Measurements from ENCODE around the gene CTSA.
"Not testable (repeated sequence)": the region's sequence is repeated elsewhere in the genome, so short reads cannot be mapped to it uniquely, and the experiment has no call there.

CTSA gene

GRCh38 chr20:45911486-45912343 lies 20.6 kb downstream of the CTSA start, which contains the start of gene PLTP:
TSS of gene PLTP (minus strand) at chr20:45912155. CDS start at chr20:45911452, 703 bp downstream.
- DNase-seq (ENCODE audit: extremely low read depth in 1 of 2, low read depth in 1 of 2): no peak

- no peak for DNase-seq (ENCODE audit: extremely low read depth in 1 of 2, low read depth in 1 of 2)
These were observed 21.2 kb downstream of the CTSA start for GRCh38 chr20:45912344-45912682.

GRCh38 chr20:45913116-45913515 lies 22.0 kb downstream of the CTSA start:
- no peak for DNase-seq (ENCODE audit: extremely low read depth in 1 of 2, low read depth in 1 of 2)

- no peak for DNase-seq (ENCODE audit: extremely low read depth in 1 of 2, low read depth in 1 of 2)
These were observed 26.6 kb downstream of the CTSA start for GRCh38 chr20:45917790-45918141.

- DNase-seq (ENCODE audit: extremely low read depth in 1 of 2, low read depth in 1 of 2): no peak
These were observed 27.1 kb downstream of the CTSA start for GRCh38 chr20:45918182-45918737.

GRCh38 chr20:45918779-45919537 lies 27.8 kb downstream of the CTSA start:
- DNase-seq (ENCODE audit: extremely low read depth in 1 of 2, low read depth in 1 of 2): no peak

GRCh38 chr20:45919542-45920399 lies 28.6 kb downstream of the CTSA start:
- no peak for DNase-seq (ENCODE audit: extremely low read depth in 1 of 2, low read depth in 1 of 2)

- DNase-seq (ENCODE audit: extremely low read depth in 1 of 2, low read depth in 1 of 2): no peak
These were observed 29.6 kb downstream of the CTSA start for GRCh38 chr20:45920462-45921336.

GRCh38 chr20:45921337-45922189 lies 30.4 kb downstream of the CTSA start:
- no peak for DNase-seq (ENCODE audit: extremely low read depth in 1 of 2, low read depth in 1 of 2)

- DNase-seq (ENCODE audit: extremely low read depth in 1 of 2, low read depth in 1 of 2): no peak
These were observed 33.5 kb downstream of the CTSA start for GRCh38 chr20:45924391-45925261.

GRCh38 chr20:45925821-45926506 lies 34.8 kb downstream of the CTSA start:
- DNase-seq (ENCODE audit: extremely low read depth in 1 of 2, low read depth in 1 of 2): no peak

GRCh38 chr20:45926731-45927070 lies 35.6 kb downstream of the CTSA start:
- no peak for DNase-seq (ENCODE audit: extremely low read depth in 1 of 2, low read depth in 1 of 2)

GRCh38 chr20:45927071-45927878 lies 36.1 kb downstream of the CTSA start:
- DNase-seq (ENCODE audit: extremely low read depth in 1 of 2, low read depth in 1 of 2): no peak

- not testable (repeated sequence) for DNase-seq (ENCODE audit: extremely low read depth in 1 of 2, low read depth in 1 of 2)
These were observed 40.5 kb downstream of the CTSA start for GRCh38 chr20:45931680-45932079.

GRCh38 chr20:45933266-45934045 lies 42.3 kb downstream of the CTSA start:
- DNase-seq (ENCODE audit: extremely low read depth in 1 of 2, low read depth in 1 of 2): peak in 1 of 2 donors; percentile 60

- DNase-seq (ENCODE audit: extremely low read depth in 1 of 2, low read depth in 1 of 2): peak; percentile 22 to 41
These were observed 43.0 kb downstream of the CTSA start for GRCh38 chr20:45934046-45934585.

Measured in stimulated activated CD8-positive, alpha-beta memory T cell treated with anti-CD3 and anti-CD28 coated beads, Interleukin-7, amount 100 ng/mL, for 48 hours (primary cell).